Measurements from ENCODE around the gene STYX.

- TF ChIP-seq POLR2A (IDR thresholded peaks at IDR 0.05), result no peak
- TF ChIP-seq POLR2AphosphoS5 (IDR thresholded peaks at IDR 0.05), result no peak
- TF ChIP-seq, protein P1, sequence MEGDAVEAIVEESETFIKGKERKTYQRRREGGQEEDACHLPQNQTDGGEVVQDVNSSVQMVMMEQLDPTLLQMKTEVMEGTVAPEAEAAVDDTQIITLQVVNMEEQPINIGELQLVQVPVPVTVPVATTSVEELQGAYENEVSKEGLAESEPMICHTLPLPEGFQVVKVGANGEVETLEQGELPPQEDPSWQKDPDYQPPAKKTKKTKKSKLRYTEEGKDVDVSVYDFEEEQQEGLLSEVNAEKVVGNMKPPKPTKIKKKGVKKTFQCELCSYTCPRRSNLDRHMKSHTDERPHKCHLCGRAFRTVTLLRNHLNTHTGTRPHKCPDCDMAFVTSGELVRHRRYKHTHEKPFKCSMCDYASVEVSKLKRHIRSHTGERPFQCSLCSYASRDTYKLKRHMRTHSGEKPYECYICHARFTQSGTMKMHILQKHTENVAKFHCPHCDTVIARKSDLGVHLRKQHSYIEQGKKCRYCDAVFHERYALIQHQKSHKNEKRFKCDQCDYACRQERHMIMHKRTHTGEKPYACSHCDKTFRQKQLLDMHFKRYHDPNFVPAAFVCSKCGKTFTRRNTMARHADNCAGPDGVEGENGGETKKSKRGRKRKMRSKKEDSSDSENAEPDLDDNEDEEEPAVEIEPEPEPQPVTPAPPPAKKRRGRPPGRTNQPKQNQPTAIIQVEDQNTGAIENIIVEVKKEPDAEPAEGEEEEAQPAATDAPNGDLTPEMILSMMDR (IDR thresholded peaks at IDR 0.05), result no peak
- no peak for TF ChIP-seq EP300 (IDR thresholded peaks at IDR 0.05)
Measured at GRCh38 chr14:52790756-52791222, 60.8 kb downstream of the STYX start.

All from upper lobe of left lung (tissue), 4 donors.